ENCODE results near the gene GALP. TPM values are rescaled to one million over a fixed set of nuclear protein-coding genes. Genes with fewer than 3 reads are reported as not detected.
"Not testable (repeated sequence)": the region's sequence is repeated elsewhere in the genome, so short reads cannot be mapped to it uniquely, and the experiment has no call there.

The GALP gene
- not detected for total RNA-seq

DNA sequence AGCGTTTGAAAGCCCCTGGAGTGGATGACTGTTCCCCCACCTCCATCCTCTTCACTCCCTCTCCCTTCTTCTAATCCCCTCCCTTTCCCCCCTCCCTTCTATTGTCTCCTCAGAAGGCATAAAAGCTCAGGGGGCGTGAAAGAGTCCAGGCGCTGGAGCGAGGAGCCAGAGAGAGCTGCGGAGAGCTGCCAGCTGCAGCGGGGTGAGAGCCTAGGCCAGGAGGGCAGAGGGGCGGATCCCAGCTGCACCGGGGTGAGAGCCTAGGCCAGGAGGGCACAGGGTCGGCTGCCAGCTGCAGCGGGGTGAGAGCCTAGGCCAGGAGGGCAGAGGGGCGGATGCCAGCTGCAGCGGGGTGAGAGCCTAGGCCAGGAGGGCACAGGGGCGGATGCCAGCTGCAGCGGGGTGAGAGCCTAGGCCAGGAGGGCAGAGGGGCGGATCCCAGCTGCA, at the start of gene GALP:
TSS of gene GALP (plus strand) at position 148 of the 447 bp plus-strand sequence. CDS start 1,101 bp downstream, outside the sequence.
- not testable (repeated sequence) for DNase-seq

DNA sequence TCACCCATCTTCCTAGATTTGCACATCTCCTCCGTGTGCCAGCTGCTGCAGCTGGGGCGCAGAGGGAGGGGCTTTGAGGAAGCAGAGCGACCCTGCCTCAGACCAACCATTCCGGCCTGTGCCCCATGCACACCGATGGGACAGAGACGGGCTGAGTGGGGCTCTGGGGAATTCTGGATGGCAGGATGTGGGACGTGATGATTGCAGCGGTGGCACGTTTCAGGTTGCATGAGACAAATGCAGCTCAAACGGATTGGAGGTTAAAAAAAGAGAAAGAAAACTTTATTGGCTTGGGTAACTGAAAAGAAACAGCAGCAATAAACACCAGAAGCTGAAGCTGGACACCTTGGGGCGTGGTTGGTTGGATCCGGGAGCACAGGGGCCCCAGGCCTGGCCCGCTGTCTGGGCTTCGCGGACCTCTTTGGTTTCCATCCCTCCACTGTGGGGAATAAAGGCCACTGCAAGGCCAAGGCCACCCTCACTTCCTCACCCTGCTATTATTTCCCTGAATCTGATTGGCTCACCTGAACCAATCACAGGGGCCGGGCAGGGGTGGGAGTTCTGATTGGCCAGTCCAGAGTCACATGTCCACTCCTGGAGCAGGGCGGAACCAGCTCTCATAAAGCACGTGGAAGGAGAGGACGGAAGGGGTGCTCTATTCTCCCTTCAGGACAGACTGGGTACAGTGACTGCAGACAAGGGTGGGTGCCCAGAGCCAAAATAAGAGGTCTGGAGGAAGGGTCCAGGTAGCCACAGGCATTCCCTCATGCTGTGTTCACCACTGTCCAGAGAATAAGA, 48.6 kb upstream of the GALP start:
- DNase-seq: no peak

DNA sequence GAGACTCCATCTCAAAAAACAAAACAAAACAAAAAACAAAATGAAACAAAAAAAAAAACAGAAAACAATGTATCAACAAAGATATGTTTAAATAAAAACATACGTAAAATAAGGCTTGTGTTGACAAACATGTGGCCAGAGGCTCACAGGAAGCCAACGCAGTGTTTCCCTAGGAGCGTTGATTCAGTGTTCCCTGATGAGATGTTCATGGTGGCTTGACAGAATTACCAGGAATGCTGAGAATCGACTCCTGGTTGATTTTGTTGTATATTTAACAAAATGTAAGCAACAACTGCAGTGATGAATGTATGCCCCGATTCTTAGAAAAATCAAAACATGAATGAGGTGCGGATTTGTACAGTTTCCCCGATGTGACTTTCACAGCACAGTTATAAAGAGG, 45.8 kb upstream of the GALP start:
- no peak for DNase-seq

DNA sequence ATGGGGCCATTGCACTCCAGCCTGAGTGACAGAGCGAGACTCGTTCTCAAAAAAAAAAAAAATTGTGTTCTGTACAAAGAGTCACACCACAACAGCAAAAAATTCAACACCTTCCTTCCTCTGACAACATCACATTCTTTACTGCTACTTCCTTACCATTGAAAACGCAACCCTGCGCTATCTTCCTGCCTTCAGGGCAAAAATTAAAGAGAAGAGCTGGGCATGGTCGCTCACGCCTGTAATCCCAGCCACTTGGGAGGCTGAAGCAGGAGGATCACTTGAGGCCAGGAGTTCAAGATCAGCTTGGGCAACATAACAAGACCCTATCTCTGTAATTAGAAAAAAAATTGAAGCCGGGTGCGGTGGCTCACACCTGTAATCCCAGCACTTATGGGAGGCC, 44.2 kb upstream of the GALP start:
- DNase-seq: no peak

DNA sequence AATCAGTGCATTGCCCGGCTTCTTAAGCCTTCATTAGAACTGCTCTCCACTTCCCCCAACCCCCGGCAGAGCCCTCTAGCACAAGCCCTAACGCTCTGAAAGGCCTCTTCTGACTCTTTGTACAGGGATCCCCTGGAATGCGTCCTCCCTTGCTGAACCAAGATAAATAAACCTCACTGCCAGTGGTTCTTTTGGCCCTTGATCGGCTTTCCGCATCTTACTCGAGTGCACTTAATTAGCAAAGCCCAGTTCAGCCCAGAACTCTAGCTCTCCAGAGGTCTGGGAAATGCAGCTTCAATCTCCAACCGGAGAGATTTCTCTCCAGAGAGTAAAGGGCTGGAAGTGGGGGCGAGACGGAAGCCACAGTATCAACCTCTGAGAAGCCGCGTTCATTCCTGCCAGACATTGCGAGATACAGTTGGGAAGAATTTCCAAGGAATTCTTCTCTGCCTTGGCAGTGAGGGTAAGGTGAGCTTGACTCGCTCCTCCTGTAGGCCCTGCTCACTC, 43.4 kb upstream of the GALP start:
- no peak for DNase-seq

DNA sequence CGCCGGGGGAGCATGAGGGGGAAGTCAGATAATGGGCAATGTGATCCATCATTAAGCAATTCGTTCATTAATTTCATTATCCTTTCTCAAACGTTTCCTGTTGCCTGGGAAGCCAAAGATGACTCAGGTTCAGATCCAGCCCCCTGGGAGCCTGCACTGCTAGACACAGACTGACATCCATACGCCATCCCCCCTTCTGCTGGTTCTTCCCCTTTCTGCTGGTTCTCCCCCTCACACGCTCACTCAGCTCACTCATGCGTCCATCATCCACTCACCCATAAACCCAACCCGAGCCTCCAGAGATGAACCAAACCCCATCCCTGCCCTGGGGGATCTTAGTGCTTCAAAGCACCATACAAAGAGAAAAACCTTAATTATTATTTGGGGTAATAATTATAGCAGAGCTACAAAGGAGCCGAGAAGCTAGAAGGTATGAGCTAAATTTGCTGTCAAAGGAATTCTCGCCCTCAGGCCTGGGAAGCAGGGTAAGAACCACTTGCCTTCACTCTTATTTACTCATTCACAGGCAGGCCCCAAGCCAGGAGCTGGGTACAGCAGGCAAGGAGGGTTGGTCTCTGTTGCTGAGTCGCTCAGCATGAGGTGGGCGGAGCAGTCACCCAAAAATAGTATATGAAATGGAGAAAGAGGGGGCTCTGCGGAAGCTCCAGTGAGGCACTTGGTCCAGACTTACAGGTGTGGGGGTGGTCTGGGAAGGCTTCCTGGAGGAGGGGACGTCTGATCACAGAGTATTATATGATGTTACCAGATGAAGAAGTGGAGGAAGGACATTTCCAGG, 41.8 kb upstream of the GALP start:
- no peak for DNase-seq

DNA sequence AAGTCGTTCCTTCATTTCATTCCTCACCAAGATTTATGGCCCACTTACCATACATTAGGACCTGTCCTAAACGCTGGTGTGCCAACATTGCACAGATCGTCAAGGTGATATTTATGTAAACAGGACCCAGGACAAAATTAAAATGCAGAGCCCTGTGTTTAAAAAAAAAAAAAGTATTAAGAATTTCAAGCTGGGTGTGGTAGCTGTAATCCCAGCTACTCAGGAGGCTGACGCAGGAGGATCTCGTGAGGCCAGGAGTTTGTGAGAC, 41.2 kb upstream of the GALP start:
- no peak for DNase-seq

DNA sequence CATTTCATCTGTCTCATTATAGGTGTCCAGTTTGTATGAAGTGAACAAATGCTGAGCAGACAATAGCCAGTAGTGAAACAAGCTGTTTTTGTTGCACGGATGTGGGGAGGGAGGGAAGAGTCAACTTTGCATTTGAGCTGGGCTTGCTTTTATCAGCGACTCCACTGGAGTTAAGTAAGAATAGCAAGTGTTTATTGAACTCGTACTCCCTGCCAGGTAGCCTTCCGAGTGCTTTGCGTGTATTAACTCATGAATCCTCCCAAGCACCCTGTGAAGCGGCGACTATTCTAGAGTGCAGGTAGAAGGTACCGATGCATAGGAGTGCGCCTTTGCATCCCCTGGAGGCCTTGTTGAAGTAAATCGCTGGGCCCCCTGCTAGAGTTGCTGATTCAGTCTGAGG, 39.4 kb upstream of the GALP start:
- no peak for DNase-seq

DNA sequence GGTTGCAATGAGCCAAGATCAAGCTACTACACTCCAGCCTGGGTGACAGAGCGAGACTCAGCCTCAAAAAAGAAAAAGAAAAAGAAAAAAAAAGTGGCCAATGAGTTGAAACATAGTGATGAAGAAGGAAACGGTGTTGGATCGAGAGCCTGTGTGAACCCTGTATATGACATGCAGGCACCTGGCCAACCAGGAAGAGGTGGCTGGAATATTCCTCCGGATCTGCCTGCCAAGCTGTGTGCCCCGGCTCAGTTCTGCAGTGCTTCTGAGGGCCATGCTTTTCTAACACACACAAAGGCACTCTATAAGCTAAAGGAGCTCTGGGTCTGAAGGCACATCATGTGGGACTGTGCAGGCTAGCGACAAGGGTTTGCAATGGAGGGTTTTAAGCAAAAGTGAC, 38.4 kb upstream of the GALP start:
- no peak for DNase-seq

DNA sequence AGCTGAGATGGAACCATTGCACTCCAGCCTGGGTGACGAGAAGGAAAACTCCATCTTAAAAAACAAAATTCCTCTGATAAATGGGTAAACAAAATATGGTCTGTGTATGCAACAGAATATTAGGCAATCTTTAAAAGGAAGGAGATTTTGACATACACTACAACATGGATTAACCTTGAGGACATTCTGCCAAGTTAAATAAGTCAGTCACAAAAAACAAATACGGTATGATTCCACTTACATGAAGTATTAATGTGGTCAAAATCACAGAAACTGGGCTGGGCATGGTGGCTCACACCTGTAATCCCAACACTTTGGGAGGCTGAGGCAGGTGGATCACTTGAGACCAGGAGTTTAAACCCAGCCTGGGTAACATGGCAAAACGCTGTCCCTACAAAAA, 37.7 kb upstream of the GALP start:
- DNase-seq: no peak

DNA sequence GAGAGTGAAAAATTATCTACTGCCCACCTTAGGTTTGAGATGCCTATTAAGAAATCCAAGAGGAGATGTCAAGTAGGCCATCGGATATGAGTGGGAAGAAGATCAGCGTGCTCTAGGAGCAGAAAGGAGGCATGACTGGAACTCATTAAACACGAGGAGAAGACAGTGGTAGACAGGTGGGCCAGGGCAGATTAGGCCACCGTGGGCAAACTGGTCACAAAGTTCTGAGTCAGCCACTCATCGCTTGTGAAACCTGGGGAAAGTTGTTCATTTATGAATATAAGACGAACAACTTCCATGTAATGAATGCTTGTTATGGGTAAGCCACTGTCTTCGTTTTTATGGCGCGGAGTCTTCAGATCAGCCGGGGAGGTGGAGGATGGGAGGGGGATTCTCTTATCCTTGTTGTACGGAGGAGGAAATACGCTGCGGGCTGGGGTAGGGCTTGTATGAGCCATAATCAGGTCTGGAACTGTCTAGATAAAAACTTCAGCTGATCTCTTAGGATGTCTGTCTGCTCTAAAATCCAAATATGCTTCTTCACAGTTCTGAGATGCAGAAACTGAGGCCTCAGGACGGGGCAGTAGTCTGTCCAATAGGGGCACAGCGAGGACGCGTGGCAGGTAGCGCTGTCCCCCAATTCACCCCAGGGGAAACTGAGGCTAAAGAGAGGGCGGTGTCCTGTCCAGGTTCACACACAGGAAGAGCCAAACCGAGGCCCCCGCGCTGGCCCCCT, 35.8 kb upstream of the GALP start:
- DNase-seq: no peak

DNA sequence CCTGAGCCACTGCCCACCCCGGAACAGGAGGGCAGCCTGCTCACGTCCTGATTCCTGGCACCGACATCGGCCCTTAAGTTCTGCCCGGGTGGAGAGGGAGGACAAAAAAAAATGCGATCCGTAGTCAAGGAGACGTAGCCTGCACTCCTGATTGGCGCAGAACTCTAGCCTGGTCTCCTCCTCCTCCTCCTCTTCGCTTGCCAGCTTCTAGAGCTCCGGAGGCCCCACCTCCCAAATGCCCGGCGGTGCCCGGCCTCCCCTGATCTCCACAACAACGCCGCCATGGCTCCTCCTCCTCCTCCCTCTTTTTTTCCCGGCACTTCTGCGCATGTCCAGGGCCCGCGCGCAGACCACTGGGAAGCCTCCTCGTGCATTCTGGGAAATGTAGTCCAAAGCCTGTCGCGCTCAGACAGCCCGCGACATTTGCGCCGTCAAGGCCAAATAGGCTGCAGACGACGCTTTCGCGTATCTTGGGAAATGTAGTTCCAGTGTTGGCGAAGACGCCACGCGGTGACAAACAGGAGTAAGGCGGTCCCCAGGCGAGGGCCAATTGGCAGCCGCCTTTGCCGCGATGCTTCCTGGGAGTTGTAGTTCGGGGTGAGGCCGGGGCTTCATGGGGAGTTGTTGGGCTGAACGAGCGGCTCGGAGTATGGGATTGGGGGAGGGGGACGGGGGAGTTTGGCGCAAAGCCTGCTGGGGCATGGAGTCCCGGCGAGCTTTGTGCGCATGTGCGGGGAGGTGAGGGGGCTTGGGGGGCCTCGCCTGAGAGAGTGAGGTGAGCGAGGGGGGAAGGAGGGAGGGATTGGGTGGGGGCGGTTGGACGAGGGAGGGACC, 35.0 kb upstream of the GALP start, which contains the start of gene ZNF444:
TSS of gene ZNF444 (plus strand) at position 705 of the 834 bp plus-strand sequence. CDS start 5,625 bp downstream, outside the sequence.
- peak; percentile 99 for DNase-seq

DNA sequence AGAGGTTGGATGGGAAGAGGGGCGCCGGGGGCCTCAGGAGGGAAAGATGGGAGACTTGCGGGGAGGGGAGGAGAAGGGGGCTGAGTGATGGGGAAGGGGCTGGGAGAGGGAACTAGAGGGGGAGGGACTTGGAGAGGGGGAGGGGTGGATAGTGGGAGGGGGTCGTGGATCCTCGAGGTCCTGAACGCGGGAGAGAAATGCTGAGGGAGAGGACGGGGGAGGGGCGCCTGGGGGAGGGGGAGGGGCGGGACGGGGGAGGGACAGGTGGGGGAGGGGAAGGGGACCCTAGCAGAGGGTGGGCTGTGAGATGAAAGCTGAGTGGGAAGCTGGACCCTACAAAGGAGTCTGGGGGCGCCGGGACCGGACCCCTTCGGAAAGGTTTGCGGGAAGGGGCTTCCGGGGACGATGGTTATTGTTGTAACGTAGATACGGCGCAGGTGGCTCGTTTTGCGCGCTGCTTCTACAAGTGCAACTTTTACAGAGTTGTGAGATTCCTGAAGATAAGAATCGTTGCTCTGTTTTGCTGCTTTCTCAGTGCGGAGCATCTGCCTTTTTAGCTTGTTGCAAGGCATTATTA, 34.3 kb upstream of the GALP start:
- no peak for DNase-seq

DNA sequence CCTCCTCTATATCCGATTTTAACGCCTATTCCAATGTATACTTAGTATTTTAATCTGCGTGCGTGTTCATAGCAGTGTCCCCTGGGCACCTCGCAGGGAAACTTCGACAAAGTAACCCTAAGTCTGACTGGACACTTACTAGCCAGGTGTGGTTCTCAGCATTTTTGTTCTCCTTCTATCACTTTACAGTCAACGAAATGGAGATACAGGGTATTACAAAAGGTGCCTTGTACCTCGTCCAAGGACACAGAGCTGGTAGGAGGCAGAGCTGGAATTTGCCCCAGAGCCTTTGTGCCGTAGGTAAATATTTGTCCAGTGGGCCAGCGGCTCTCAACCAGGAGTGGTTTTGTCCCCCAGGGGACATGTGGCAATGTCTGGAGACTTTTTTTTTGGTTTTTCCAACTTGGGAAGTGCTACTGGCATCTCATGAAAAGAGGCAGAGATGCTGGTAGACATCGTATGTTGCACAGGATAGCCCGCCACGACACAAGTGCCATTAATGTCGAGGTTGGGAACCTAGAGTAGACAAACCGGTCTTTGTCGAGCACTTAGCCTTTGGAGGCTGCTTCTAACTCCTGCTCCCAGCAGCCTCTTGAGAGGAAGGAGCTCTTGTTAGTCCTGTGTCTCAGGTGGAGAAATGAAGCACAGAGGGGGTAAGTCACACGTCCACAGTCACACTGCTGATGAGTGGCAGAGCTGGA, 33.6 kb upstream of the GALP start:
- DNase-seq: no peak

DNA sequence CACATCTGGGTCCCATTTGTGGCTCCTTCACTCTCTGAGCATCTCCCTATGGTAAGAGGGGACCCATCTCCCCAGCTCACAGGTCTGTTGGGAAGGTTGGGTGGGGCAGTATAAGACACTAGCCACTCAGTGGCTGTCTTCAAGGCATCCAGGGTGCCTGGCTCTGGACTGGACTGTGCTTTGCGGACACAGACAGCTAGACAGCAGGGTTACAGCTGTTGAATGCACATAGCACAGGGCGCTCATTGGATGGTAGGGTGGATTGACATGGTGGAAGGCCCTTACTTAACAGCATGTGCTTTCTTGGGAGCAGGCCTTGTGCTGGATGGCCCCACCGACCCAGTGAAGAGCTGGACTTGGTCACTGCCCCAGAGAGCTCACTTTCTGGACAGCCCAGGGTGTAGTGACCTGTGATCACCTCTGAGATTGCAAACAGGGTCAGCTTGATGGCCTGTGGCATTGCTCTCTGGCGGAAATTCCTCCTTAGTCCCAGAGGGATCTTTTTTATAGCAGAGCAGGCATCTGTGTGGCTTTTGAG, 32.8 kb upstream of the GALP start:
- DNase-seq: no peak

DNA sequence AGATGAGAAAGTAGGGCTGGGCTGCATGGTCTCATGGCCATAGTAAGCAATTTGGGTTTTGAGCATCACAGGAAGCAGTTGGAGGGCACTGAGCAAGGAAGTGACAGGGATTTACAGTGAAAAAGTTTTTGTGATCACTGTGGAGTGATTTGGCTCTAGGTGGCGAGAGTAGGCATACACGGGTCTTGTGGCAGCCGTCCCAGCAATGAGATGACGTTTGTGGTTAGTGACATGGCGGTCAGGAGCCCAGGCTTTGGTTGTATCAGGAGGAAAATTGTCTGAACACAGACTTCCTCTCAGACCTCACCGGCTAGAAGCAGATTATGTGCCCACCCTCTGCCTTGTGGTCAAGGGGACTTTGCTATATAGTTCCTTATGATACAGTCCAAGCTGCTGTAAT, 31.4 kb upstream of the GALP start:
- DNase-seq: no peak

DNA sequence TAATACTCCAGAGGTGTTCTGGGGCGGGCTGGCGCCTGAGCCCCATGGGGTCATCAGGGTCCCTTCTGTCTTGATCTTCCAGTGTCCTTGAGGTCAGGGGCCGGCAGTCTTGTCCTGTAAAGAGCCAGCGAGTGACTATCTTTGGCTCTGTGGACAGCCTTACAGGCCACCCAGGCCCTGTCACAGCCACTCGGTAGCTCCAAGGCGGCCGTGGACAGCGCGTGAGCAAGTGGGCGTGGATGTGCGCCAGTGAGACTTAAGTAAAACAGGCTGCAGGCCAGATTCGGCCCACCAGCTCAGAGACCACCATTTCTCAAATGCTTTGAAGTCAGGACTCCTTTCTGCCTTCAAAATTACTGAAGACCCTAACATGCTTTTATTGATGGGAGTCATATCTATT, 31.0 kb upstream of the GALP start:
- no peak for DNase-seq

DNA sequence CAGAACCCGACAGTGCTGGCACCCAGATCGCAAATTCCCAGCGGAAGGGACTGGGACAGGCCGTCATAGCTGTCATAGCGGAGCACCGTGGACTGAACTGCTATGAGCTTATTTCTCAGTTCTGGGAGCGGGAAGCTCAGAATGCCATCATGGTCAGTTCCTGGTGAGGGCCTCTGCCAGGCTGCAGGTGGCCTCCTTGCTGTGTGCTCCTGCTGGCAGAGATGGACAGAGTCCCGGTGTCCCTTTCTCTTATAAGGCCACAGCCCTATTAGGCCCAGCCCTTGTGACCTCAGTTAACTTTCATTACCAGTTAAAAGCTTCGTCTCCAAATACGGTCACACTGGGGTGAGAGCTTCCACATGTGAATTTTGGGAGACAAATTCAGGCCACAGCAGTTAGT, 30.1 kb upstream of the GALP start:
- DNase-seq: no peak

DNA sequence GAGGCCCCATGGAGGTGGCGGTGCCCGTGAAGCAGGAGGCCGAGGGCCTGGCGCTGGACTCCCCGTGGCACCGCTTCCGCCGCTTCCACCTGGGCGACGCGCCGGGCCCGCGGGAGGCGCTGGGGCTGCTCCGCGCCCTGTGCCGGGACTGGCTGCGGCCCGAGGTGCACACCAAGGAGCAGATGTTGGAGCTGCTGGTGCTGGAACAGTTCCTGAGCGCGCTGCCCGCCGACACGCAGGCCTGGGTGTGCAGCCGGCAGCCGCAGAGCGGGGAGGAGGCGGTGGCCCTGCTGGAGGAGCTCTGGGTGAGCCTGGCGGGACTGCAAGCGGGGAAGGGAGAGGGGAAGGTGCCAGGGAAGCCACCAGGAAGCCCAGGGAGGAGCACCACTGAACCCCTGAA, 28.9 kb upstream of the GALP start:
- DNase-seq: no peak

DNA sequence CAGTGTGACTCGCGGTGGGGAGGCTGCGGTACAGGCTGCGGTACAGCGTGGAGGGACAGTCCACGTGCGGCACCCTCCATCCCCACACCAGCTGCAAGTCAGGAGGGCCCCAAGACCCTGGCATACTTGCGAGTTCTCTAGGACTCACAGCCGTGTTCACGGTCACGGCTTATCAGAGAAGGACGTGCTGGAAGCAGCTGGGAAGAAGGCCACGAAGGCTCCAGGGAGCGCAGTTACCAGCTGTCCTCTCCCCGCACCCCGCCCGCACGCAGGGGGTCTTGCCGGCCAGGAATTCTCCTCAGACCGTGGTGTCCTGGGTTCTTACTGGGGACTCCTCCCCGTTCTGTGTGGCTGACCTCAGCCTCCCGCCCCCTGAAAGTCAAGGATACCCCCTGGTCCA, 28.5 kb upstream of the GALP start:
- DNase-seq: no peak

DNA sequence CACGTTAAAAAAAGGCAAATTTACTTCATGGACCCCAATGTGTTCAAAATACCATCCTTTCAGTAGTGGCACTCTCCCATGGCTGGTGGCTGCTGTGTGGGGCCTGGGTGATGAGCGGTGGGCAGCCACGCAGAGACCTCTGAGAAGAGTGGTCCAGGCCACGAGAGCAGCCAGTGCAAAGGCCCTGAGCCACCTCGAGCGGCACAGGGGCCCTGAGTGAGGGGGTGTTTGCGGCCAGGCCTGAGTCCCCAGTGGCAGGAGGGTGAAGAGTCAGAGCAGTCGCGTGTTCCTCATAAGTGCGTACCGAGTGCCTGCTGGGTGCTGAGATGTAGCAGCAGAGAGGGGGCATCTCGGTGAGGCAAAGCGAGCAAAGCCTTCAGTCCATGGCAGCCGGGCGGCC, 27.7 kb upstream of the GALP start:
- no peak for DNase-seq
